GM06990 (cell line): ENCODE results near the gene COX6B2.

Source experiments
- DNase-seq: peaks from one replicate; pipeline ENCODE4 v3.0.0-alpha.2; 2011; ENCODE audit not compliant: insufficient read length; ENCODE audit errors: extremely low read depth
- H3K27me3 ChIP-seq: replicated peaks from 2 replicates; pipeline ENCODE4 v1.6.0; 2011; ENCODE audit warnings: low read length; ENCODE audit not compliant: control insufficient read depth, insufficient read depth
- H3K36me3 ChIP-seq: 2 replicates; pipeline ENCODE4 v1.5.1; 2011; ENCODE audit warnings: low read length; ENCODE audit not compliant: control insufficient read depth, insufficient read depth
- H3K4me3 ChIP-seq: replicated peaks from 2 replicates; pipeline ENCODE4 v1.5.1; 2011; ENCODE audit warnings: low read depth, mild to moderate bottlenecking, control low read depth, low read length
- TF ChIP-seq, protein P1 (sequence below): IDR thresholded peaks from 2 replicates; pipeline ENCODE4 v1.5.1; 2011; ENCODE audit warnings: low read length, control low read depth, mild to moderate bottlenecking, inconsistent platforms; ENCODE audit not compliant: insufficient read depth, poor library complexity, severe bottlenecking

Gene COX6B2

DNA sequence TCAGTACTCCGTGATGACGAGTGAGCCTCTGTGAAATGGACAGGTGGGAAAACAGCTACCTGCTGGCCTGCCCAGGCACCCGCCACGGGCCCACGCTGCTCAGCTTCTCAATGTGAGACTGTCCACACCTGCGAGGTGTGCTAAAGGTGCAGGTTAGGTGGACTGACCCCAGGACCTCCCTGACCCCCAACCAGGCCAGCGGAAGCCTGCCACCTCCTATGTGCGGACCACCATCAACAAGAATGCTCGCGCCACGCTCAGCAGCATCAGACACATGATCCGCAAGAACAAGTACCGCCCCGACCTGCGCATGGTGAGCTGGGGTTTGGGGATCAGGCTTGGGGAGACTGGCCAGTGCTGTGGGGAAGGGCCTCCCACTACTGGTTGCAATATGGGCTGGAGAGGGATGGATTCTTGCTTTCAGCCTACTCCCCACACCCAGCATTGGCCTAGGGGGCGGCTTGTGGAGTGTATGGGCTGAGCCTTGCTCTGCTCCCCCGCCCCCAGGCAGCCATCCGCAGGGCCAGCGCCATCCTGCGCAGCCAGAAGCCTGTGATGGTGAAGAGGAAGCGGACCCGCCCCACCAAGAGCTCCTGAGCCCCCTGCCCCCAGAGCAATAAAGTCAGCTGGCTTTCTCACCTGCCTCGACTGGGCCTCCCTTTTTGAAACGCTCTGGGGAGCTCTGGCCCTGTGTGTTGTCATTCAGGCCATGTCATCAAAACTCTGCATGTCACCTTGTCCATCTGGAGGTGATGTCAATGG lies 33.4 kb upstream of the COX6B2 start:
- TF ChIP-seq, protein P1, sequence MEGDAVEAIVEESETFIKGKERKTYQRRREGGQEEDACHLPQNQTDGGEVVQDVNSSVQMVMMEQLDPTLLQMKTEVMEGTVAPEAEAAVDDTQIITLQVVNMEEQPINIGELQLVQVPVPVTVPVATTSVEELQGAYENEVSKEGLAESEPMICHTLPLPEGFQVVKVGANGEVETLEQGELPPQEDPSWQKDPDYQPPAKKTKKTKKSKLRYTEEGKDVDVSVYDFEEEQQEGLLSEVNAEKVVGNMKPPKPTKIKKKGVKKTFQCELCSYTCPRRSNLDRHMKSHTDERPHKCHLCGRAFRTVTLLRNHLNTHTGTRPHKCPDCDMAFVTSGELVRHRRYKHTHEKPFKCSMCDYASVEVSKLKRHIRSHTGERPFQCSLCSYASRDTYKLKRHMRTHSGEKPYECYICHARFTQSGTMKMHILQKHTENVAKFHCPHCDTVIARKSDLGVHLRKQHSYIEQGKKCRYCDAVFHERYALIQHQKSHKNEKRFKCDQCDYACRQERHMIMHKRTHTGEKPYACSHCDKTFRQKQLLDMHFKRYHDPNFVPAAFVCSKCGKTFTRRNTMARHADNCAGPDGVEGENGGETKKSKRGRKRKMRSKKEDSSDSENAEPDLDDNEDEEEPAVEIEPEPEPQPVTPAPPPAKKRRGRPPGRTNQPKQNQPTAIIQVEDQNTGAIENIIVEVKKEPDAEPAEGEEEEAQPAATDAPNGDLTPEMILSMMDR: no peak
- peaks cover 40% of the 10 kb centered on the region for H3K36me3 ChIP-seq
- no peak for DNase-seq
- no peaks in the 10 kb centered on the region for H3K27me3 ChIP-seq
- peak overlapping the region; percentile 90 for H3K4me3 ChIP-seq

GRCh38 chr19:55386493-55386971 lies 32.0 kb upstream of the COX6B2 start:
- Histone ChIP-seq H3K4me3 (peak overlapping the region; percentile 90), H3K36me3 (peaks cover 40% of the 10 kb centered on the region), H3K27me3 (no peaks in the 10 kb centered on the region)
- TF ChIP-seq, protein P1: no peak
- no peak for DNase-seq

GRCh38 chr19:55385724-55386492 lies 31.4 kb upstream of the COX6B2 start, which contains the start of gene RPL28:
RPL28 (plus strand) TSS chr19:55385932; CDS start chr19:55386358, 426 bp downstream.
- Histone ChIP-seq H3K27me3 (no peaks in the 10 kb centered on the region), H3K36me3 (peaks cover 35% of the 10 kb centered on the region), H3K4me3 (peak within 1 kb of the TSS; percentile 90)
- TF ChIP-seq, protein P1: no peak
- peak; percentile 95 for DNase-seq

DNA sequence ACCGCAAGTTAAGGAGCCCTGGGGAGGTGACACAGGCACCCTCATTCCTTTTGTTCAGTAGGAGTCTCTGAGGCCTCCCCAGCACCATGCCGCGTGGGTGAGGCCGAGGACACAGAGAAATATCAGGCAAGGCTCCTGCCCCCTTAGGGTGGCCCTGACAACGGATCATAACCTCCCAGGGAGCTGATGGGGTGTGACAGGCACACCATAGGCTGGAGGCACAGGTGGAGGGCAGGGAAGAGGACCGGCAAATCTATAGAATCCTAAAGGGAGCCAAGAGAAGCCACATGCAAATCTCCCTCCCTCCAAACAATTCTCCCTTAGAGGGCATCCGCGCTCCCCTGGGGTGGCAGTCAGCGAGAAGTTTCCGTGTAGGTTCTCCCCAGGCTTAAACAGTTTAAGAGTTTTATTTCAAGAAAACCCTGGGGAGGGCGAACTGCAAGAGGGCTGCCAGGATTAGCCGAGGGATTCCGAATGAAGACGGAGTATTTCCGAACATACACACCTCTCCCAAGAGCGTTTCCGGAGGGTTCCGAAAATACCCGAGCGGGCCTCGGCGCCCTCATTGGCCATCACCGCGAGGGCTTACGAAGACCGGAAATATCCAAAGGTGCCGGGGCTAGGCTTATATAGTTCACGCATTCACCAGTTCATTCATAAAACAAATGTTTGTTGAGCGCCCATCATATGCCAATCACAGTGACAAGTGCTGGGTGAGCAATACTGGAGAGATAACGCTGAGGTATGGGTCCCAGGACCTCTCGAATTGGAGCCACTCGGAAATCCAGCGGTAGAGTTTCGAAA lies 30.6 kb upstream of the COX6B2 start:
- Histone ChIP-seq H3K4me3 (peak overlapping the region; percentile 90), H3K27me3 (no peaks in the 10 kb centered on the region), H3K36me3 (peaks cover 32% of the 10 kb centered on the region)
- DNase-seq: peak; percentile 94
- TF ChIP-seq, protein P1: no peak

DNA sequence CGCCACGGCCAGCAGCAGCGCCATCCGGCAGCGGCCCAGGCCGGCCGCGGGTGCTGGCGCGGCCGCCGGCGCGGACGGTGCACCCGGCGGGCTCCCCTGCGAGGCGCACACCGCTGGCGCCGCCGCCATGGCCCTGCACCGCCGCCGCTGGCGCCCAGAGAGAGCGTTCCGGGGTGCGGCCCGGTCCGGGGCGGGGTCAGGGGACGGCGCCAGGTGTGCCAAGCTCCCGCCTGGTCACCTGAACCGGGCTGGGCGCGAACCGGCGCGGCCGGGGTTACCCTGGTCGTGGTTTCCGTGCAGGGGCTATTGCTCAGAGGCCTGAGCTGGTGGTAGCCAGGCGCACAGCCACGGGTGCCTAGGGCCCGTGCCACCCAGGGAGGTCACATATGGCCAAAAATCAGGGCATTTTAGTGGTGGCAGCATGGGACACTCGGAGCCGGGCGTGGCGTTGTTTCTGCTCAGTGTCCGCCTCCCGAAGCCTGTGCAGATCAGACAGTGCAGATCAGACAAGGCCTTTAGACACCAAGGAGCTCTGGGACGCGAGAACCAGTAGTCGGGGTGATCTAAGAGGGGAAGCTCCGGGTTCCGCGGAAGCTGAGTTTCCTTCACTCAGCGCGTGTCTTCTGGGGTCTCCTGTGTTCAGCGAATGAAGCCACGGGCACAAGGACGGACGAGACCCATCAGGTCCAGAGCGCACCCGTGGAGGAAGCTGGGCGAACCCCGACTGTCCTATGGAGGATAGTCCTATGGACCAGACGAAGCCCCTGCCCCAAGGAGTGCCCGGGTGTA lies 29.8 kb upstream of the COX6B2 start, which contains the start of gene TMEM238:
TMEM238 (minus strand) TSS at position 162 of the 789 bp plus-strand sequence; CDS start at position 129, 33 bp downstream.
- TF ChIP-seq, protein P1: no peak
- Histone ChIP-seq H3K27me3 (no peaks in the 10 kb centered on the region), H3K36me3 (peaks cover 26% of the 10 kb centered on the region), H3K4me3 (peak within 1 kb of the TSS; percentile 90)
- peak; percentile 71 for DNase-seq
